ENCODE data around the gene PLCD1. TPM values are rescaled to one million over a fixed set of nuclear protein-coding genes. Genes with fewer than 3 reads are reported as not detected.

Gene PLCD1
- total RNA-seq, 1 donor from 2014 or later: 36.9 TPM

GRCh38 chr3:38049358-38050126, 20.1 kb upstream of the PLCD1 start:
- Mint-ChIP-seq H3K9me3 (no peaks in the 10 kb centered on the region), H3K4me1 (no peaks in the 10 kb centered on the region), H3K27ac (ENCODE audit: unreplicated experiment) (no peak overlapping the region), H3K36me3 (ENCODE audit: low read depth) (no peaks in the 10 kb centered on the region), H3K4me3 (no peak overlapping the region), H3K27me3 (ENCODE audit: low read depth) (peaks cover 3% of the 10 kb centered on the region)
- DNase-seq (ENCODE audit: low read depth, low spot score): no peak
- no peak for TF ChIP-seq CTCF (conservative IDR thresholded peaks at IDR 0.05)

GRCh38 chr3:38047896-38048295, 18.5 kb upstream of the PLCD1 start:
- no peak for DNase-seq (ENCODE audit: low read depth, low spot score)
- H3K4me1 Mint-ChIP-seq: no peaks in the 10 kb centered on the region
- no peak for TF ChIP-seq CTCF (conservative IDR thresholded peaks at IDR 0.05)
- no peaks in the 10 kb centered on the region for H3K36me3 Mint-ChIP-seq (ENCODE audit: low read depth)
- H3K27ac Mint-ChIP-seq (ENCODE audit: unreplicated experiment): no peak overlapping the region
- no peak overlapping the region for H3K4me3 Mint-ChIP-seq
- H3K9me3 Mint-ChIP-seq: no peaks in the 10 kb centered on the region
- peaks cover 7% of the 10 kb centered on the region for H3K27me3 Mint-ChIP-seq (ENCODE audit: low read depth)

- H3K4me3 Mint-ChIP-seq: no peak overlapping the region
- H3K27ac Mint-ChIP-seq (ENCODE audit: unreplicated experiment): no peak overlapping the region
- no peaks in the 10 kb centered on the region for H3K4me1 Mint-ChIP-seq
- no peaks in the 10 kb centered on the region for H3K9me3 Mint-ChIP-seq
- H3K27me3 Mint-ChIP-seq (ENCODE audit: low read depth): peaks cover 10% of the 10 kb centered on the region
- no peak for TF ChIP-seq CTCF (conservative IDR thresholded peaks at IDR 0.05)
- no peaks in the 10 kb centered on the region for H3K36me3 Mint-ChIP-seq (ENCODE audit: low read depth)
- DNase-seq (ENCODE audit: low read depth, low spot score): no peak
Observed at GRCh38 chr3:38046821-38047220, 17.4 kb upstream of the PLCD1 start.

GRCh38 chr3:38046027-38046426, 16.6 kb upstream of the PLCD1 start:
- H3K27ac Mint-ChIP-seq (ENCODE audit: unreplicated experiment): no peak overlapping the region
- no peak overlapping the region for H3K4me3 Mint-ChIP-seq
- peaks cover 13% of the 10 kb centered on the region for H3K27me3 Mint-ChIP-seq (ENCODE audit: low read depth)
- no peak for DNase-seq (ENCODE audit: low read depth, low spot score)
- no peaks in the 10 kb centered on the region for H3K36me3 Mint-ChIP-seq (ENCODE audit: low read depth)
- no peaks in the 10 kb centered on the region for H3K4me1 Mint-ChIP-seq
- H3K9me3 Mint-ChIP-seq: no peaks in the 10 kb centered on the region
- TF ChIP-seq CTCF (conservative IDR thresholded peaks at IDR 0.05): no peak

GRCh38 chr3:38043486-38043885, 14.0 kb upstream of the PLCD1 start:
- Mint-ChIP-seq H3K4me3 (no peak overlapping the region), H3K27ac (ENCODE audit: unreplicated experiment) (no peak overlapping the region), H3K9me3 (no peaks in the 10 kb centered on the region), H3K36me3 (ENCODE audit: low read depth) (no peaks in the 10 kb centered on the region), H3K4me1 (peaks cover 16% of the 10 kb centered on the region), H3K27me3 (ENCODE audit: low read depth) (peaks cover 33% of the 10 kb centered on the region)
- TF ChIP-seq CTCF (conservative IDR thresholded peaks at IDR 0.05): no peak
- no peak for DNase-seq (ENCODE audit: low read depth, low spot score)

Data from neural crest cell (in vitro differentiated cells).